HCEC 1CT (cell line): Measurements from ENCODE around the gene MECP2.
"Not testable (repeated sequence)": the region's sequence is repeated elsewhere in the genome, so short reads cannot be mapped to it uniquely, and the experiment has no call there.

ENCODE experiments used
- DNase-seq: peaks from one replicate; pipeline ENCODE4 v3.0.0-alpha.2; 2017

MECP2 gene

GRCh38 chrX:153984351-153985178, 113.0 kb downstream of the MECP2 start:
- no peak for DNase-seq

DNA sequence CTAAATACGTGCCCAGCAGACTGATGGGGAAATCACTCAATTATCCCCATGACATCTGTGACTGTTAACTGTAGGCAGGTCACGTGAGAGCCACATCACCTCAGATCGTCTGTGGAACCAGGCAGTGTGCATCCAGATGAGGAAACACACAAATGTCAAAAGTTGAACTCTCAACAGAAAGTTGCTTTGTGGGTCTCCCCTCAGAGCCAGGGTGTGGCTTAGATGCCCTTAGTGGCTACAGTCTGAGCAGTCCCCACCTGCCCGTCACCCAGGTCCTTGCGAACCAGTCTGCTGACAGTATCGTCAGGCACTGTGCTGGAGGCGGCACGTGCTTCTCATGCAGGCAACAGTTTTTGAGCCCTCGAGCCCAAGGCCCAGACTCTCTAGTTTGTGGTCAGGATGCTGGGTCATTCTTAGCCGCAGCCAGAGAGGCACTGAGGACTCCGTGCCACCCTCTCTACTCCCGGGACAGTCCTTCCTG, 114.2 kb downstream of the MECP2 start:
- no peak for DNase-seq

GRCh38 chrX:153981771-153982533, 115.6 kb downstream of the MECP2 start:
- DNase-seq, result no peak

DNA sequence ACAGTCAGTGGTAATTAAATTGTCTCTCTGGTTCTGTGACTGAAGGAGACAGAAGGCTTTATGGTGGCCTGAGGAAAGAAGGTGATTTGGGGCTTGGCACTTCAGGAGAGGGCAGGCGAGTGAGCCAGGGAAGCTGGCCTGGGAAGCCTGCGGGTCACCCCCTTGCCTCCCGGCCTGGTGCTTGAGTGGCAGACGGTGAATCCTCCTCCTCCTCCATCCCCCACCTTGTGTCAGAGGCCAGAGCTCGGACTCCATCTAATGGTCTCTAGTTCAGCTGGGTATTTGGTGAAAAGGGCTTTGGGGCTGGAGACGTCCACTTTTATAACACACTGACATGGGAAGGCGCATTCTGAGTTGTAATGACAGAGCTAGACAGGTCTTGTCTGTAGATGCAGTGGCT, 116.3 kb downstream of the MECP2 start:
- DNase-seq, result no peak

DNA sequence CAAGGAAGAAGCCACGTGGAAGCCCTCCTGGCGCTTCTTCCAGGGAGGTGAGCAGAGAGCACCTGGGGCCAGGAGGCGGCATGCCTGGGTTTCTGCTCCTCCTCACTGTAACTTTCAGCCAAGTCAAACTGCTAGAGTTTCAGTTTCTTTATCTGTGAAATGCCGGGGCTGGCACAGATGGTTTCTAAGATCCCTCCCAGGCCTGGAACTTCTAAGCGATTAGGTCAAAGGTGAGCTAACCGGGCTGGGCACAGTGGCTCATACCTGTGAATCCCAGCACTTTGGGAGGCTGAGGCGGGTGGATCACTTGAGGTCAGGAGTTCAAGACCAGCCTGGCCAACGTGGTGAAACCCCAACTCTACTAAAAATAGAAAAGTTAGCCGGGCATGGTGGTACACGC, 117.1 kb downstream of the MECP2 start:
- not testable (repeated sequence) for DNase-seq

DNA sequence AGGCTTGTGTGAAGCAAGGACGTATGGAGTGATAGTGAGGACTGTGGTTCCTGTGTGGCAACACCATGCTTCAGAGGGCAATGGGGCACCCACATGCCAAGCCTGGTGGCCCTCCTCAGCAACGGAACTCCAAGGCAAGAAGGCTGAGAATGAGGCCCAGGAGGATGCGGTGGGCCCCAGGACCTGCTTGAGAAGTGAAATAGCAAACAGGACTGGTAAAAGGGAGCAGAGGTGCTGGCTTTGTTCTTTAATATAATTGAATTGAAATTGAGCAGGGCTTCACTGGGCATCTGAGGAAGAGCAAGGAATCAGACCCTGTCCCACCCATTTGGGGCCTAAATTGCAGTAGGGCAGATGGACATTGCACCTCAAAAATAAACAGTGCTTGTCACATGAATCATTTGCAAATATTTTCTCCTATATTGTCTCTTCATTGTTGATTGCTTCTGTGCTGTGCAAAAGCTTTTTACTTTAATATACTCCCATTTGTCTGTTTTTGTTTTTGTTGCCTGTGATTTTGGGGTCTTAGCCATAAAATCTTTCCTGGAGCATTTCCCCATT, 122.7 kb downstream of the MECP2 start:
- no peak for DNase-seq

GRCh38 chrX:153974003-153974725, 123.4 kb downstream of the MECP2 start:
- DNase-seq, result no peak

DNA sequence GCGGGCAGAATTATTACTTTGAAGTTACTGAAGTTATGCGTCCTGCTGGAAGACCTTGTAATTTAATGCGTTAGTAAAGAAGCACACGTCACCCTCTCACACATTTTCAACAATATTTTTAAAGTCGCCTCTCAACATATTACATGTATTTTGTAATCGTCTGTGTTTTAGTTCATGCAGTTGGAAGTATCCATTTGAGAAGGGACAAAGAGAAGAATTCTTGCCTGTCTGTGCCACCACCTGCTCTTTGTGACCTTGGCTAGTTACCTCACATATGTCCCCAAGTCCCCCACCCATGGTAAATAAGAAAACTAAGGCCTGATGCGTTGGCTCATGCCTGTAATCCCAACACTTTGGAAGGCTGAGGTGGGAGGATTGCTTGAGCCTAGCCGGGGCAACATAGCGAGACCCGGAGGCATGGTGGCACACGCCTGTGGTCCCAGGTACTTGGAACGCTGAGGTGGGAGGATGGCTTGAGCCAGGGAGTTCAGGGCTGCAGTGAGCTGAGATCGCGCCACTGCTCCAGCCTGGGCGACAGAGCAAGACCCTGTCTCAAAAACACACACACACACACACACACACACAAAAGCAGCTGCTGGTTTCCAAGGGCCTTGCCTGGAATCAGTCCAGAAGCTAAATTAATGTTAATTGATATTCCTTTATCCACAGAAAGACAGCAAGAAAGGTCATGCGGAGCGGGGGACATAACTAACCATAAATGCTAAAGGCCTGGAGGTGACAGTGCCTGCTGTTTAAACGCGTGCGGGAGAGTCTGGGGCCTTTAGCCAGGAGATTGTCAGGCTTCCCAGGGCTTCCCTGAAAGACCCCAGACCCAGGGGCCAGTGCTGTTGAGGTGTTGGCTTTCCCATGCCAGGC, 124.2 kb downstream of the MECP2 start:
- DNase-seq, result no peak

GRCh38 chrX:153972368-153973126, 125.0 kb downstream of the MECP2 start, which contains the start of gene TMEM187:
TSS of gene TMEM187 (plus strand) at chrX:153972754. CDS start at chrX:153982063, 9,309 bp downstream.
- peak; percentile 80 for DNase-seq
